NCI-H1436 (cell line): Measurements from ENCODE around the gene CNTFR.

Experiments
- DNase-seq: peaks from one replicate; lab custom pipeline; 2025; lab: John Stamatoyannopoulos, UW

CNTFR gene

DNA sequence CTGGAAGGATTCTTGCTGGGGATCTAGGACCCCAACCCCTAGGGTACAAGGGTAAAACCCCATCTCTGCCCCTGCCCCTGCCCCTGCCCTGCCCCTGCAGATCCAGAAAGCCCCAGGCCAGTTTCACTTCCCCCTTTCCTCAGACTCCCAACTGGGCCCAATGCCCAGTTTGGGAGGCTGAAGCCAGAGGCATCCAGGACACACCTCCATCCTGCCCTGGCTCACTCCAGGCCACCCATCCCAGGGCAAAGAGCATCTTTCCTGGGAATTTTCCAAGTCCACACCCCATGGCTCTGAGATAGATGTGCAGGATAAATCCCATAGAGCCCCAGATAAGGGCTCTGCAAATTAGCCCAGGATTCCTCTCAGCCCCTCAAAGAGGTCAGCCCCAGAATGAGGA is 17.4 kb downstream of the CNTFR start:
- no peak for DNase-seq

DNA sequence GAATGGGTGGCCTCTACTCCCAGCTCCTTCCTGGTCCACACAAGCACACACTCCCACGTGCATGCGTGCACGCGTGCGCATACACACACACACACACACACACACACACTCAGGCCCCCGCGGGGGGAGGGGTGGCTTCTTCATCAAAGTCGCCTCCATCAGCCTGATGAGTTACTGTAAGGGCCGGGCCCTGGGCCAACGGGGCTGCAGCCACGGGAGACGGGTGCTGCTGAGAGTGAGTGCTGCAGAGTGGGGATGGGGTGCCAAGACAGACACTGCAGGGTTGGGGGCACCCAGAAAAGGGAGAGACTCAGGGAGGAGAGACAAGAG is 18.1 kb downstream of the CNTFR start:
- no peak for DNase-seq

DNA sequence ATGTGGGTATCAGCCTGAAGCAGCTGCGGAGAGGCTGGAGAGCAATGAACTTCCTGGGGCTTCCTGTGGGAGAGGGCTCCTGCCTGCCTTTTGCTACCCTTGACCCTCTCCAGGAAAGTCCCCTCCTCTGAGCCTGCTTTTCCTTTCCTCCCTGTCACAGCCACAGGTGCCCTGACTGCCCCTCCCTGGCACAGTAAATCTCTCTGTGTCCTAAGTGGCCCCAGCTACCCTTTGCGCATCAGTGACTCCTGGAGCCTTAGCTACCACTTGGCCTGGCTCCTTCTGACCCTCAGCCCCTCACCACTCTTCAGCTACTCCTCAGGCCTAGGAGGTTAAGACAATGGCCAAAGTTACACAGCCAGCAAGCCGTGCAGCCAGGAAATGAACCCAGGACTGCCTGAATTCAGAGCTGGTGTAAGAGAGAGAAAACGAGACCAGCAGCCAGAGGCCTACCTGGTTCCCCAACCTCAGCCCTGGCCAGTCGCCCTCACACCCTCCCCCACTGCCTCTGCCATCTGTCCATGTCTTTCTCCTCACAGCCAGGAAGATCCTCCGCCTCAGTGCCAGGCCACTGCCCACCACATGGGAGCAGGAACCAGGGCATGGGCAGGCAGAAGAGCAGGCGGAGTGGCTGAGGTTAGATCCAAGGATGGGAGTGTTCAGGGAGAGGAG is 18.6 kb downstream of the CNTFR start:
- DNase-seq = no peak

DNA sequence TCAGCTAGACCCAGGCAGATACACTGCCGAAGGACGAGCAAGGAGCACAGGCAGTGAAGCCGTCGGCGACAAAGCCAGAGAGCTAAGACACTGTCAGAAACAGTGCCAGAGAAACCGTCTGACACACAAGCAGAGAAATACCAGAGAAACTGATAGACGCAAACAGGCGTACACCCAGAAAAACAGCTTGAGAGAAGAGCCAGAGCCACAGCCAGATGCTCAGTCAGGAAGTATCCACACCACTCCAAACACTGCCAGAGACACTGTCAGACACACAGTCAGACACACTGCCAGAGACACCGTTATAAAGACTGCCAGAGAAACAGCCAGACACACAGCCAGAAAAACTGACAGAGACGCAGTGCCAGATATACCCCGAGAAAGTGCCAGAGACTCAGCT is 19.1 kb downstream of the CNTFR start:
- DNase-seq = no peak

DNA sequence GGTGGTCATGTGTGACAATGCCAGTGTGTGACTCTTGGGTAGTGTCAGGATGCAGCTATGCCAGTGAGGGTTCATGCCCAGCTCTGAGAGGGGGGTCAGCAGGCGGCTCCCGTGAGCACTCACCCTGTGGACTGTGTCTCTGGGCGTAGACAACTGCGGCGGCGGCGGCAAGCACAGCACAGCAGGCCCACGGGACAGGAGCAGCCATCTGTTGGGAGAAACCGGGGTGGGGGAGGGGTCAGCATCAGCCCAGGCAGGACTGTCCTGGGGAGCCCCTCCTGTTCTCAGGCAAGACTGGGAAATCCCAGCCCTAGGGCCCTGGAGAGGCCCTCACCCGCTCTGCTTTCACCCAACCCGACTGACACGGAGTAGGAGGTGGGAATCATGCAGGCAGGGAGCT is 20.8 kb downstream of the CNTFR start:
- no peak for DNase-seq

DNA sequence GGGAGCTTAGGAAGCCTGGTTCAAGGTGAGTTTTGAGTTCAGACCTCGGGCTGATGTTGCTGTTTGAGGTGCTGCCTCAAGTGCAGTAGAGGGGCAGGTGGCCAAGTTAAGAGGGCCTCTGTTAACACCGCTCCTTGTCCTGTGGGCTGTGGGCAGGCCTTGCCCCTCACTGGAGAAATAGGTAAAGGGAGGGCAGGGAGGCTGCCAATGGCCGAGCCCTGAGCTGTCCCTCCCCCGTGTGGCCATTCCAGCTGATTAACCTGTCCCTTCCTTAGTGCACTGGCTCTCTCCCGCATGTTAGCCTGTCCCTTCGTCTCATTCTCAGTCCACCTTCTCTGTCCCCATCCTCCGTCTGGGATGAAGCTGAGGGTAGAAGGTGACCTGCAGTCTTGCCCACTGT is 21.4 kb downstream of the CNTFR start:
- DNase-seq = no peak

DNA sequence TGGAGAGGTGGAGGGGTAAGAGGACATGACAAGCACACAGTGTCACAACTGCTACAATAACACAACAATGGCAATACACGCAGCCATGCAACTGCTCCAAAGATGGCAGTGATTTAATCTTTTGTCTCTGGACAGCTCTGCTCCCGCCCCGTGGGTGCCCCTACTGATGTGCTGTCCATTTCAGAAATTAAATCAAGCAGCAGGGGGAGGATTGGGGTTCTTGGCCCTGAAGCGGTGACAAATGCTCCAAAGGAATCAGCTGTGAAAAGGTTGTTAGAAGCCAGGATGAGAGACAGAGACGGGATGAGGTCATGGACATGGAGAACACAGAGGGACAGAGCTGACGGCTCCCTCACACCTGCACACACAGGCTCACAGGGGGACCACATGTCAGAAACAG is 22.6 kb downstream of the CNTFR start:
- no peak for DNase-seq

DNA sequence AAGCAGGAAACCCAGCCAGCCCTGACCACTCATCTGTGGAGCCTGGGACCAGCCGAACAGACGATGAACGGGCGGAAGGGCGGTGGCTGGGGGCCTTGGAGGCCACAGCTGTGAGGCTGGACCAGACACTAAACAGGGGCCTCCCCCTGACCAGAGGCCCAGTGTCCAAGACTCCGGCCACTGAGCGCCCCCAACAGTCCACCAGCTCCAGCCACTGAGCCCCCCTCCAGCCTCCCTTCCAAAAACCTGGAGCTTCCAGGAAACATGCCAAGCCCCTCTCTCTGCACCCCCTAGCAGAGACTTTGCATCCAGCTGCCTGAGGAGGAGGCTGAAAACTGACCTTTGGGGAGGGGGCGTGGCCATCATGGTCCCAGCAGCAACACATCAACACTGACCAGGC is 23.2 kb downstream of the CNTFR start:
- no peak for DNase-seq

DNA sequence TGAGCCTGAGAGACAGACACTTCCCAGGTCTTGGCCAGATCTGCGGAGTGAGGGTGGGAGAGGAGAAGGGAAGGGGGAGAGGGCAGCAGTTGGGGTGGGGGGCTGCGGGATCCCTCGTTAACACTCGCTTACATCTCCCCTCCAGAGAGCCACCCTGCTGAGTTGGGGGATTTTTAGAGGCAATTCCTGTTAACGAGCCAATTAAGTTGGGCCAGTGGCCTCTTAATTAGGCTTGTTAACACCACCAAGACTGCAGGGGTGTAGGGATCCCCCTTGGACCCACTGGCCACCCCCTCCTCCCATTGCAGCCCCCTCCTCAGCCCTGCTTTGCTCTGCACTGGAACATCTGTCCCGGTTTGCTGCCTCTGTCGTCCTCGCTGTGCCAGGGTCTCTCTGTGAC is 23.7 kb downstream of the CNTFR start:
- no peak for DNase-seq

DNA sequence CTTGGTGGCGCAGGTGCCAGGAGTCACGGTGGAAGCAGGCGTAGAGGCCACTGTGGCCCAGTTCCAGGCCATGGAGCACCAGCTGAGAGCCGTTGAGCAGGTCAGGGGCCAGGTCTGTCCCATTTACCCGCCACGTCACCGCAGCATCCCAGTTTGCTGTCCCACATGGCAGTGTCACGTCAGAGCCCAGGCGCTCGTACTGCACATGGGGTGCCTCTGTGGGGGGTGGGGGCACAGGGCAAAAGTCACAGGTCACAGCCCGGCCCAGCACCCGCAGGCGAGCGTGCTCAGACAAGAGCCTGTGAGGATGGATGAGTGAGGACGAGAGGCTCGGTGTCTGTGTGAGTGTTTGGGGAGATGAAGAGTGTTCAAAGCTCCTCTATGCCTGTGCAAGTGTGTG is 24.9 kb downstream of the CNTFR start:
- no peak for DNase-seq

DNA sequence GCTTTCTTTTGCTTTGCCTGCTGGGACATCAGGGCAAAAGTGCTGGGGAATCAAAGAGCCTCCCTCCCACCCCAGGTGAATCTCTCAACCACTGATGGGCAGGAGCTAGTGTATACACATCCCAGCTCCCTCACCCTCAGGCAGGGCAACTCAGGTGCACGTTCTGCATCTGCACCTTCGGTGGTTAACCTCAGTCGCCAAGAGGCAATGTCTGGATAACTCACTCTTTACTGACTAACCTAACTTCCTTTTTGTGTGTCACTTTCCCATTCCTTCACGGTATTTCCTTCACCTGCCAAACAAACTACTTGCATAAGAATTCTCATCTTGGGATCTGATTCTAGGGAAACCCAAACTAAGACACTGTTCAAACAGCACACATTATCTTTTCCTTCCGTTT is 26.3 kb downstream of the CNTFR start:
- no peak for DNase-seq

DNA sequence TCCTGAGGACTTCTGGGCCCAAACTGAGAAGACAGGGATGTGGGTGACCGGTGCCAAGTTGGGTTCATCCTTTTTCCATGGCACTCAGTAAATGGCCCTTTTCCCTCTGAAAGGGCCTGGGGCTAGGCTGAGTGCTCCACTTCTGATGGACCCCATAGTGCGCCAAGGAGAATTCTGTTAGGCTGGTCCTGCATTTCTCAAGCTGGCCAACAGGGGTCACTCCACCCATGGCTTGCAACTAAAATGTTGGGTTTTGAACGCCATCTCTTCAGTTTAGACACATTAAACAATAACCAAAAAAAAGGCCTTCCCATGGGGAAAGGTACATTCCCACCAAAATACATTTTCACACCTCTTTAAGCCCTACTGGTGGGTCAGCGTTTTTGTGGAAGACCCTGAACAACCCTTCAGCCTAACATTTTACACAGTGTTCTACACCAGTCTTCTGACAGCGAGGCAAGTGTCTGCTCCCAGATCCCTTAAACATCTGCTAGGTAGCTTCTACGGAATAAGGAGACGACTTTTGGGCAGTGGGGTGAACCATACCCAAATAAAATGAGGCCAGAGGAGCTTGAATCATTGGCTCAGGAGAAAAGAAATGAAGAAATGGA is 27.3 kb downstream of the CNTFR start:
- no peak for DNase-seq

DNA sequence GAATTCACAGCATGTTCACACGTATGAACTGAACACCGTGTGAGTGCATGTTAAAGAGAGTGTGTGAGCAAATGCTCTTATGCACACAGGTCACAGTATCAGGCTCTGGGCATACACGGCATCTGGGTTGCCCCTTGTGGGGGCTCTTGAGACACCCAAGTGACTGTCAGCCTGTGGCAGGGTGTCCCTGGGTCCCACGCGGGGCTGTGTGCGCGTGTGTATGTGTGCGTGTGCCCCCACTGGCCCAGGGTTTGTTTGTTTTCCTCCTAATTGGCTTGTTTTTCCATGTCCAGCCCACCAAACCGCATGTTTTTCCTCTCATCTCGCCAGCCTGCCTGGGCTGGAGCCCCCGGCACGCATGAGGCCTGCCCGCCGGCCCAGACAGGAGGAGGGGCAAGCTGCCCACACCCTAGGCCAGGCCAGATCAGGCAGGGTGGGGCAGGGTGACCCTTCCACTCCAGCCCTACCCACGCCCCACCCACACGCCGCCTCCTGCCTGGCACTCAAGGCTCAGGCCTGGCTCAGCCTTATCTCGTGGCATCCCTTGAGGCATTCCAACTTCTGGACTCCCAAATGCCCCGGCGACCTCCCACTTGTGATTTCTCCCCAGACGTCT is 28.8 kb downstream of the CNTFR start:
- DNase-seq = no peak

DNA sequence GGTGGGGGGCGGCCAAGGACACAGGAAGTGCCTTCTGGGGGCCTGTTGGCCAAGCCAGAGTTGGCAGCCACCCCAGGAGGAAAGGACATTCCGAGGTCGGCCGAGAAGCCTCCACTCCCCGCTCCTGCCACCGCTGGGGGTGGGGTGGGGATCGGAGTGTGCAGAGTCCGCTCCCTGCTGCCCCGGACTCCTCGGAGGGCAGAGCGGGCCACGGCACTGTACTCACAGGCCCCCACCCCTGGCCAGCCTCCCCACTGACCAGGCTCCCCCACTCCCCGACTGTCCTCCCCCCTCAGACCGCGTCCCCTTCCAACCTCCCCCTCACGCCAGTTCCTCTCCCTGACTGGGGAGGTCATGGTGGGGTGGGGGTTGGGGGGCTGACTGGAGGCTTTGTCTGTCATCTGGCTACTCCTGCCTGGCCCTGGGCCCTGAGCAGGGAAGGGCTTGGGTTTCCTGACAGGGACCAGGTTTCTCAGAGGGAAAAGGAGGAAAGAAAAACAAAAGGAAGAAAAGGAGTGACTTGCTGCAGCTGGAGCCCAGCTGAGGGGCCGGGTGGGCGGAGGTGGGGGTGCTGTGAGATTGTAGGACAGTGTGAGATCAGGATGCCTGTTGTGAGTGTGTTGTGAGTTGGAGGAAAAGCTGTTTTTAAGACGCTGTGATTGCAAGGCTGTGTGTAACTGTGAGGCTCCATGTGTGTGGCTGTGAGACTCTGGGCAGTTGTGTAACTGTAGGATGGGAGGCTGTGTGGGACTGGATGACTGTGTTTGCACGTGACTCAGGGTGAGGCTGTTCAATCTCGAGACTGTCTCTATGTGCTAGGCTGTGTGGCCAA is 29.7 kb downstream of the CNTFR start:
- DNase-seq = no peak

DNA sequence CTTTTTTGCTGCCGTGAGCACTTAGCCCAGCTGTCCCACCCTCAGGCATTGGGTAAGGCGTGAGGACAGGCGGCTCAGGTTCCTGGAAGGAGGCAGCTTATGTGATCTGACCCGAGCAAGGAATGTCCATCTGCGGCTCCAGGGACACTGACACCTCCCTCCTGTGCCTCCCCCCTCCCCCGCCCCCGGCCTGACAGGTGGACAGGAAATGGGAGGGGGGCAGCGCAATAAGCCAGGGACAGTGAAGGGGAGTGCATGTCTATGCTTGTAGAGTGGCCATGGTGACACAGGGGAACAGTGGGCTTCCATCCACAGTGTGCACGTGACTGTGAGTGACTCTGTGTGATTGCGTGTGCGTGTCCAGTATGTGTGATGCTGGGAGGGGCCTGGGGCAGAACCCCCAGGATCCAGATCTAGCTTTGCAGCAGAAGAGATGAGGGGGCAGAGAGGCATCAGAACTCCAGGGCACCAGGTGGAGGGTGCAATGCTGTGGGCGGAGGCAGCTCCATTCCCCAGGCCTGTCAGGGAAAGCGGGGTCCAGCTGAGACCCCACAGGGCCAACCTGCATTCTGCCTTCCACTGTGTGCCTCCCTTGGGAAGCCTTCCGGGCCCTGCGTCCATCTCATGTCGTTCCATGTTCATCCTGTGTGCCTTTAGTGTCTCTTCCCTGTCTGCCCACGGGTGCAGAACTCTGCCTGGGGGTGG is 30.5 kb downstream of the CNTFR start:
- no peak for DNase-seq

DNA sequence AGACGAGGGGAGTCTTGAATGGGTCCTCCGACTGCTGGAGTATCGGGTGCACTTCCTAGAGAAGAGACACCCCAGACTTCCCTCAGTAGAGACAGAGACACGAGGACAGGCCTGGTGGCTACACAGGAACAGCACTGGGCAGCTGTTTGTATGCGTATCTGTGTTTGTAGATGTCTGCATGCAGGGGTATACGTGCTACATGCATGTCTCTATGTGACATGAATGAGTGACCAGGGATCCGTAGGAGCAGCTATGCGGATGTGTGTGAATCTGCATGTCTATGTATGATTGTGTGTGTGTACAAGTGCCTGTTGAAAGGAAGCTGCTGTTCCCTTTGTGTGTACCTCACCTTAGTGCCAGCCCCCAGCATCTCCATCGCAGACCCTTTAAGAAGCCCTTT is 31.2 kb downstream of the CNTFR start:
- DNase-seq = no peak

DNA sequence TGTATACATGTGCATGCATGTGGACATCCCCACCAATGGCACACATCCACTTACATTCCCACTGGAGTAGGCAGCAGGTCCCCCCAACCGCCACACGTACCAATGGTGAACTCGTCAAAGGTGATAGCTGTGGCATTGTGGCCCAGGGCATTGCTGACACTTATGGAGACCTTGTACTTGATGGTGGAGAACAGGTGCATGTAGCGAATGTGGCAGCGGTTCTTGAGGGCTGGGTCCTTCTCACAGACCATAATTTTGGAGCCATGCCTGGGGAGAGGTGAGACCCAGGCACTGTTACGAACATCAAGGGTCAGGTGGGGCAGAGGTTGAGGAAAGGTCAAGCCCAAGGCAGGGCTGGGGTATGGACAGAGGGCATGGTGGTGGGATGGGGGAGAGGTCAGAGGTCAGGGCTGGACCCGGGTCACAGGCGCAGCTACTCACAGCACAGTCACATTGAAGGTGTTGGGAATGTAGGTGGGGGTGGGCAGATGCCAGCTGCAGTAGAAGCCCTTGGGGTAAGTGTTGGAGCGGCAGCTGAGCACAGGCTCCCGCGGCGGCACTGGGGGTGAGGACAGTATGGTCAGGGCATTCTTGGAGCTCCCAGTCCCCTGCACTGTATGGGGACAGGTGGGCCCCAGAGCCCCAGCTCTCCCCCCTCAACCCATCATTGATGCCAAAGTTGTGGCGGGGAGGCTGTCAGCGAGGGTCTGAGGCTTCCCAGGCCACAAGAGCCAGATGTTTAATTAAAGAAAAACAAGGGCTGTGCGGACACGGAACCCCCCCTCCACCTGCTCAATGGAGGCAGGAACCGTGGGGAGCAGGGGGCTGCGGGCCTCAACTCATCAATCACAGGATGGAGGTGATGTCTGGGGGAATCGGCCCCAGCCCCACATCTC is 31.9 kb downstream of the CNTFR start:
- no peak for DNase-seq

DNA sequence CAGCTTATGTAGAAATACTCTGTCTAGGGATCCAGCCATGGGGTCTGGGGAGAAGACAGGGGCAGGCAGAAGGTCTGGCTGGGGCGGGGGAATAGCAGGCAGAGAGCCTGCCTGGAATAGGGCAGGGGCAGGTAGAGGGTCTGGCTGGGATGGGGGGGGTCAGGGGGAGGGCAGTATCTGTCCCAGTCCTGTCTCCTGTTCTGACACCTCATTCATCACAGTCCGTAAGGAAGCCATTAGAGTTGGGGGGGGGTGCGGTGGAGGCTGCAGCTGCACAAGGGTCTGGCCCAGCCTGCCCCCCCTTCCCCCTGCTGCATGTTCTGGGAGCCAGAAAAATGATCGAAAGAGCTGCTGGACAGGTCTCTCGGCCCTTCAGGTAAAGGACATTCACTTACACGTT is 32.6 kb downstream of the CNTFR start:
- no peak for DNase-seq

DNA sequence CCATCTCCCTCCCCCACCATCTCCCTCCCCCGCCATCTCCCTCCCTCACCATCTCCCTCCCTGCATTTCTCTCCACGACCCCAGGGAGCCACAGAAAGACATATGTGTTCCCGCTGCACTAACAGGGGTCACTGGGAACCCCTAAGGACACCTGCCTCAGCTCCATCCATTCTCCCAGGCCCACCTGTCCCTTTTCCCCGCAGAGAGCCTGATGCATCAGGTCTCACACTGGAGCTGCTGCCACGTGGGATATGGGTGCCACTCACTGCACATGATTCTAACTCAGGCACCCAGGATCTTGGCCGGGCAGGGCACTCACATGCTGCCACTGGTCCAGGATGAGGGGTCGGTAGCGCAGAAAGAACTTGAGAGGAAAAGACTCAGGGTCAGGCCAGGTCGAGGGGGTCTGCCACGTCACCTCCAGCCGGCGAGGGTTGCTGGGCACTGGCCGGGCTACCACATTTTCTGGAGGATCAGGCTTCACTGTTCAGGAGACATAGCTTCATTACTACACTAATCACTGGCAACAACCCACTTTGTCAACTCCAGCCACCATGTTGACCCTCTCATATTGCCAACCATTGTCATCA is 33.5 kb downstream of the CNTFR start:
- no peak for DNase-seq

DNA sequence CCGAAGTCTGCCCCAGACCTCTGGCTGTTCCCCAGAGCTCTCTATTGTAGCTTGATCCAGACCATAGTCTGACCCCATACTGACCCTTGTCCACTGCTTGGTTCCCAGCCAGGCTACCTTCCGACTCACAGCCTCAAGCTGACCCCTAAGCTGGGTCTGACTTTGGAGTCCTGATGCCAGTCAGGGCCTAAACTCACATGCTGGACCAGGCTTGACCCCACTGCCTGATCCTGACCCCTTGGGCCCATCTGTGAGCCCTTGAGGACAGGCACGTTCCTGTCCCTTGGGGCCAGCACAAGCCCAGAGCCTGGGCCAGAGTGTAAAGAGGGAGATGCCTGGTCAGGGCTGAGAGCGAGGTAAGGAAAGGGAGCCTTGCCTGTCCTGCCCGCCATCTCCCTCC is 34.0 kb downstream of the CNTFR start:
- no peak for DNase-seq

DNA sequence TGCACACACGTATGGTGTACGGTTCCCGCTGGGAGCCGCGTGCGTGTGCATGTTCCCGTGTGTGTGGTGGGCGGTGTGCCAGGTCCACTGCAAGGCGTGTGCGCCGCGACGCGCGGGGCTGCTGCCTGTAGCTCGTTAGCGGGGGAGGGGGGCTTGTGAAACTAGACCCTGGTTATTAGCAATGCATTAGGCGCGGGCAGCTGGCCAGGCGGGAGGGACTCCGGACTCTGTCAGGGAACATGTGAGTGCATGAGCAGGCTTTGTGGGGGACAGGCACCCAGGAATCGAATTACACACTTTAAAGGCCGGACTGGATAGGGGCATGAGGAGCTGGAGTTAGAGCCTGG is 34.5 kb downstream of the CNTFR start:
- peak; percentile 12 for DNase-seq
